Measurements from ENCODE around the gene FARP1.

Gene FARP1

DNA sequence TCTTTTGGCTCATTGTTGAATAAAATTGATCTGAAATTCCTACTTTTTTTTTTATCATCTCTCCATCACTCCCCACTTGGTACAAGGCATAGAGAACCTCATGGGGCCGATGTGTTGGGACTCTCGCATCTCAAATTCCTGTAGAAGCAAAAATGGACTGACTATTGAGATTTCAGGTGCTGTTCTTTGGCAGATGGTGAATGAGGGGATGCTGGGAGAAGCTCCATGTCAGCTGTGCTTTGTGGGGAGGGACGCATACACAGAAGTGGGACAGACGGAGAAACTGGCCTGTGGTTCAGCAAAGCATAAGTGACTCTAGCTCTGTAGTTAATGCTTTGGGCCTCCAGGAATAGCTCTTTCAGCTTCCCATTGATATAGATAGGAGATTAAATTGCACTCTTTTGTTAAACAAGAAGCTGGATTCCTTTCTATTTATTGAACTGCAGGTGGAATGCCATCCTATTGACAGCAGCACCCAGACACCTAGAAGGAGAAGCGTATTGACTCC, 228.7 kb downstream of the FARP1 start:
- DNase-seq = no peak

DNA sequence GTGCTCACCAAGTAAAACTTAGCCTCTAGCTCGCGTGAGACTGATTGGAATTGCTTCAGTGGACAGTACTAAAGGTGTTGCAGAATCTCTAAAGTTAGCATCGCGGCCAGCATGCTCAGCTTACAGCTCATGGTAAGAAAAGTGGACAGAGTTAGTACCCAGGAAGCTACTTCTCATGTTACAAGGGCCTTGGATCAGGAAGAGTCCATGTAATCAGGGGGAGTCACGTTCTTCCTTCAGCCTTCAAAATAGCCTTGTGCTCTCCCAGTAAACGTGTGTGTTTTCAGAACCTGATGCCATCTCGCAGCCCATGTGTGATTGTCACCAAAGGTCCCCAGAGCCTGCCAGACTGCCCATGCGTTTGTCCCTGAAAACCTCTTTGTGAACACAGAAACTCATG, 230.0 kb downstream of the FARP1 start:
- no peak for DNase-seq

DNA sequence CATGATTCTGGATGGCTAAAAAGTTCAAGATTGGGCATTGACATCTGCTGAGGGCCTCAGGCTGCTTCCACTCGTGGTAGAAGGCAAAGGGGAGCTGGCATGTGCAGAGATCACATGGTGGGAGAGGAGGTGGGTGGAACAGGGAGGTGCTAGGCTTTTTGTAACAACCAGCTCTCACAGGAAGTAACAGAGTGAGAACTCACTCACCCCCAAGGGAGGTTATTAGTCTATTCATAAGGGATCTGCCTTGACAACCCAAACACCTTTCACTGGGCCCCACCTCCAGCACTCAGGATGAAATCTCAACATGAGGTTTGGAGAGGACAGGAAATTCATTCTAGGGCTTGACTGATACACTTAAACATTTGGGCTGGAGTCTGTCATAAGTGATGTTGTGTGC, 231.9 kb downstream of the FARP1 start:
- no peak for DNase-seq

DNA sequence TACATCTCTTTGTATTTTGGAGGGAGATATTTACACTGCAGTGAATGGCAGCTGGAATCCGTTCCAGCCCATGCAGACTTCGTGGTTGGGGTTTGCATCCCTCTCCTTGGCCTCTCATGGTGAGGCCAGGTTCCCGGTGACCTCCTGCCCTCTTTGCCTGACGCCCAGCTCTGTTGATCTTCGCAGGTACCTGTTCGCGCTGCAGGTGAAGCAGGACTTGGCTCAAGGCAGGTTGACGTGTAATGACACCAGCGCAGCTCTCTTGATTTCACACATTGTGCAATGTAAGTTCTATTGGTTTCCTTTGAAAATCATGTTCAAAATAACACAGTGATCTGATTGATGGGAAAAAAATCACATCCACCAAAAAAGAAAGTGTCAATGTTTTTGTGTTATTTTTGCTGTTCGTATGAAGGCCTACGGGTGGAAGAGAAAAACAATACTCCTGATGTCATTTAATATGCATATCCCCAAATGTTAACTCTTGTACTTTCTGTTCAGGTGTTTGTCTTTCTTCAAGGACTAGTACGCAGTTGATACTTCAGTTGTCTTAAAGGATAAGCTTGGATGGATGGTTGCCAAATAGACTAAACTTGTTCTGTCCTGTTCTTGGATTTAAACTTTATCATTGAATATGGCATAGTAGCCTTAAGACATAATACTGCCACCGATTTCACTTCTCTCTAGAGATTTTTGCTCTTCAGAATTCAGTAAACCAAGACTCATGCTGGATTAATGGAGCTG, 234.9 kb downstream of the FARP1 start:
- no peak for DNase-seq

DNA sequence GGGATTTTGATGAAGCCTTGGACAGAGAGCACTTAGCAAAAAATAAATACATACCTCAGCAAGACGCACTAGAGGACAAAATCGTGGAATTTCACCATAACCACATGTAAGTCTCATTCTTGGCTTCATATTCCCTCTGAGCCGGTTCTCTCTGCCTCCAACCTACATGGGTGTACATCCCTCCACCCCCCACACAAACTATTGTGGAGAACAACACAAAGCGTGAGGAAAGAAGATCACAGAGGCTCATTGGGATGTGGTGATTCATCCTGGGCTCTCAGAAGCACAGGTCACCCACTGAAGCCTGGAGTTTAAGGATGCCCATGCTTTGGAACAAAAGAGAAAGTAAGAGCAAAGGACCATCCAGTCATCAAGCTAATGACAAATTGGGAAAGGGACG, 241.8 kb downstream of the FARP1 start:
- DNase-seq = no peak

DNA sequence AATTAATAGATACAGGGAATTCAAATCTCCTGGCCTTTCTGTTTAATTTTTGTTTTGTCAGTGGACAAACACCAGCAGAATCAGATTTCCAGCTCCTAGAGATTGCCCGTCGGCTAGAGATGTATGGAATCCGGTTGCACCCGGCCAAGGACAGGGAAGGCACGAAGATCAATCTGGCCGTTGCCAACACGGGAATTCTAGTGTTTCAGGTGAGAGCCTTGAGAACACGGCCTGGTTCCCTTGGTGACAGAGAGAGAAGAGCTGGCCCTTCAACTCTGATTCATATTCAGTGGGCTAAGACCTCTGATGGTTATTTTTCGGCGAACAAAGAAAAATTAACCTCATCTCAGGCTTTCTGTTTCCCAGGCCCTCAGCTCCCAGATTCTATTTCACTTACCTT, 242.7 kb downstream of the FARP1 start:
- DNase-seq = no peak

DNA sequence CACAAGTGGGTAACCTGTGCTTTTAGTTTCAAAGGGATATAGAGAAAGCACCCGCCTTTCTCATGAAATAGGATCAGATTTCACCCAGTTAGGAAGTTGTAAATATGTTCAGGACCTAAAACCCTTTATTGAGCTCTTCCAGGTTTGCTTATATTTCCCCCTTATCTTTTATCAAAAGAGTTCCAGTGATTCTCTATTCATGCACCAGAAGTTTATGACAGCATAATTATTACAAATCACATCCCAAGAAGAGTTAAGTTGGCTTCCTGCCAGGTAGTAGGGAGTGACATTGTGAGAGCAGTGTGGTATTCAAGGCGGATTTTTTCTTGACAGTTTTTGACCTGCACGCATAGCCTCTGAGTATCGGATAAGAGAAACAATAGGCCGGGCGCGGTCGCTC, 243.7 kb downstream of the FARP1 start:
- DNase-seq = no peak

DNA sequence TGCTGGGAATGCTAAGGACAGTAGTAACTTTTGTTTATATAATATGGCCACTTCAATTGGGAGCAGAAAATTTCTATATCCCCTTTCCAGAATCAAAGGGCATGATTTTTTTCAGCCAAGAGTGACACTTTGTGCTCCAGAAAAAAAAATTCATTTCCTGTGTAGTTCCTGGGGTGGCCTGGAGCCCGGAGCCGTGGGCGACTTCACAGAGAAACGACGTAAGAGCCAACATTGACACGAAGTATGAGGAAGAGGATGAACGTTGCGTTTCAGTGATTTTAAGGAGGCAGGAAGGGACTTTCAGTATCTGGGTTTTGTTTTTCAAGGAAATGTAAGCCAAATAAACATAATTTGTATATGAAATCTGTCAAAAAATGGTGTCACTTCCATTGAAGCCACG, 246.4 kb downstream of the FARP1 start:
- no peak for DNase-seq

DNA sequence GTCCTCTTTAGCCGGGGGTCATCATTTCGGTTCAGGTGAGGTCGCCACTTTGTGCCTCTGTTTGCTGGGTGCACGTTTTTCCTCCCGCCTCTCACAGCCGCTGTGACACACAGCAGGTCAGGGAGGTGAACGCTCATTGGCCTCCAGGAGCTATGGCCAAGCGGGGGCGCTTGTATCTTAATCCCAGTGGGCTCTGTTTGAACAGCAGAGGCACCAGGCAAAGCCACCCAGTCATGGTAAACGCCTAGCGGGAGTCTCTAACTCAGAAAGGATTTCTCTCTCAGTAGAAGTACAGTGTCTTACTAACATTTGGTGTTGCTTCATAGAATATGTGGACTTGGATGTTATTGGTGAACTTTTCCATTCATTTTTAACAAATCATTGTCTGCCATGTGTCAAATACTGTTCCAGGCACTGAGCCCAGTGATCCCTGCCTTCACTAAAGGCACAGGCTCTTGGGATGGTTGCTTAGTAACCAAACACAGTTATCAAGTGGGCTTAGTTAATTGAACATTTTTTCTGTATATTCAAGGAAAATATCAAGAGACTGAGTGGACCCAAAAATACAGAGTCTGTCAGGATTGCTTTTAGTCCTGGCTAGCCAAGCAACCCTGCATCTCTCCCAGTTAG, 247.3 kb downstream of the FARP1 start:
- DNase-seq = no peak

DNA sequence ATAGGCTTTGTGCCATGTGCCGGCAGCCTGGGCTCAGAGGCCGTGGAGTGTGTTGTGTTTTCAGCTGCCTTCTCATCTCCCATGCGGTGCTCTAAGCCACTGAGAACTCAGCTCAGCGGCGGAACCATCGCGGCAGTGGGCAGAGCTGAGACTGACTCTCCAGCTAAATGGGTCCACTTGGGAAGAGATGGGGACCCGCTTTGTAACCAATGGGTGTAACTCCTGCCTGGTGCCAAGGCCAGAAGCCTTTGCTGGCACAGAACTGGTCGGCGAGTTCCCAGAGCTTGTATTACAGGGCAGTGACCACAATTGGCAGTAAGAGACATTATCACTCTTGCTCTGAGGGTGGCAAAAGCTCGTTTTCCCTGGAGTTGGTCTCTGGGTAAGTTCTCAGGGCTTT, 251.0 kb downstream of the FARP1 start:
- DNase-seq = no peak

DNA sequence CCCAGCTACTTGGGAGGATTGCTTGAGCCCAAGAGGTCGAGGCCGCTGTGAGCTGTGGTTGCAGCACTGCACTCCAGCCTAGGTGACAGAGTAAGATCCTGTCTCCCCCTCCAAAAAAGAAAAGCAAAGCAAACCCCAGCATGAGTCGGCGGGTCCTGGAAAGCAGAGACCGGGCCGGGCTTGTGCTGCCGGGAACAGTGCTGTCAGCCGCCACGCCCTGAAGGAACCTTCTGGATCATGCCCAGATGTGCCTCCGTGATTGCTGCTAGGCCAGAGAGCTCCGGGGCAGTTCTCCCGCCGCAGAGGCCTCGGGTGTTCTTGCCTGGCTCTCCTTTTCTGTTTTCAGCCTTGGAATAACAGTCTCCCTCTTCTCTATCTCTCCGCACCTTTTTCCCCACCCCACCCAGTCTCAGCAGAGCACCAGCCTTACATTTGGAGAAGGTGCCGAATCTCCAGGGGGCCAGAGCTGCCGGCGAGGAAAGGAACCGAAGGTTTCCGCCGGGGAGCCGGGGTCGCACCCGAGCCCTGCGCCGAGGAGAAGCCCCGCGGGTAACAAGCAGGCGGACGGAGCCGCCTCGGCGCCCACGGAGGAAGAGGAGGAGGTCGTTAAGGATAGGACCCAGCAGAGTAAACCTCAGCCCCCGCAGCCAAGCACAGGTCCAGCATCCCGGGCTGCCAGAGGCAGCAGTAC, 252.1 kb downstream of the FARP1 start:
- no peak for DNase-seq

DNA sequence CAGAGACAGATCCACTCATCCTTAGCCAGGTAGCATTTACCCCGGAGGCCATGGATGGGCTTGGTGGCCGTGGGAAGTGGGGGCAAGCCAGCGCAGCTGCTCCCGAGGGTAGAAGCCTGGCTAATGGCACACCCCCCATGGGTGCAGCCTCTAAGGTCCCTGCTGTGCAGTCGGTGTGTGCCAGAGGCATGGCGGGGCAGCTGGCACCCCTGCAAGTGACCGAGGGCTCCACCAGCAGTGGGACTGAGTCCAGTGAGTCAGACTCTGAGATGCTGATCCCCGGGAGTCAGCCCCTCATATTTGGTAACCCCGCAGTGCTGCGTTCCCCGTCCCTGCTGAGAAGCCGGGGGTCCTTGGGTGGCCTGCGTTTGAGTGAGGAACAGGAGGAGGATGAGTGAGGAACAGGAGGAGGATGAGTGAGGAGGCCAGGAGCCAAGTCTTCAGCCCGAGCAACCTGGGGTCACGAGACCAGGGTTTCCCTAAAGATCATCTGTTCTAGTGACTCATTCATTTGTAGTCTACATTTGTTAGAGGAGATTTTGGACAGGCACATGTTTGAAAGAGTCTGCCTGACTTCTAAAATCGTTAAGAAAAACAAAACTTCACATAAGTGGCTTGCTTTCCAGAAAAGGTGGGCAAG, 253.3 kb downstream of the FARP1 start:
- DNase-seq = no peak

DNA sequence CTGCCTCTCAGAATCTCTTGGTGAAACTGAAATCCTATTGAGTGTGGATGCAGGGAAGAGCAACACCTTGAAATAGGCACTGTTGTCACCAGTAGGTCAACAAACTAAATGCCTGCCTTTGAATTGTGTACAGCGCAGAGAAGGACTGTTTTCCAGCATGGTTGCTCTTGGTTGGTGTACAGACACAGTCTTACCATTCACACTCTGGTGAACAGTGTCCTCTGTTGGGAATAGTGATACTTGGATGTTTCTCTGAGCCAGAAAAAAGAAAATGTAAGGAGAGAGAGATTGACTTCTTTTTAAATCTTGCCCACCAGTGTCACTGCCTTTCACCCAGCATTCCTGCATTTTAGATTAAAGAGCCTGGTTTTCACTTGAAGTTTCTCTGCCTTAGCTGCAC, 254.3 kb downstream of the FARP1 start:
- DNase-seq = no peak

DNA sequence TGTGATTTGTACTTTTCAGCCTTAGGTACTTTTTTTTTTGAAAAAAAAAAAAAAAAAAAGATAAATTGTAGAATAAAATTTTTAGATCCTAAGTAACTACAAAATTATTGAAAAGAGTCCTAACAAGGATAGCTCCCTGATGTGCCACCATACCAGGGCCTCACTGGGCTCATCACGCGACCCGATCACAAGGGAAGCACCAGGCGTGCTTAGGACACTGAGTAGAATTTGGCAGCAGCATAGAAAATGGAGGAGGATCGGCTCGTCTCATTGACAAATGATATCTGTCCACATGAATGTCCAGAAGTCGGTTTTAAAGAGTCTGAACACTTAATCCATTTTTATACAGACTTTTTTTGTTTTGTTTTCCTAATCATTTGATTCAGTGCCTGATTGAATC, 255.0 kb downstream of the FARP1 start:
- no peak for DNase-seq

DNA sequence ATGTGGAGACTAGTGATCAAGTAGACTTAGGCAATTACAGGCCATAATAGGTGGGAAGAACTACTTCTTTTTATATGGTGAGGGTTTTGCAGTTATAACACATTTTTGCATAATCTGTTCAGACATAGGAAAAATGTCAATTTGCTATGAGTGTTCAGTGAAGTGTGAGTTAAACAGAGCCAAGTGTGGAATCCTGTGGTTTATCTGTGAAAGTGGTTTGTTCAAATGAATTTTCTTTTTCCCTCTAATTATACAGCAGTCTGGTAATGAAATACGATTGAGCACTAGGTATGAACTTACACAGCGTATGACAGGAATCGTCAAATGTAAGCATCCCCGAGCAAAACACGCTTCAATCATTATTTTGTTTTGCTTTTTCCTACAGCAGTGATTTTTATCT, 255.7 kb downstream of the FARP1 start:
- no peak for DNase-seq

DNA sequence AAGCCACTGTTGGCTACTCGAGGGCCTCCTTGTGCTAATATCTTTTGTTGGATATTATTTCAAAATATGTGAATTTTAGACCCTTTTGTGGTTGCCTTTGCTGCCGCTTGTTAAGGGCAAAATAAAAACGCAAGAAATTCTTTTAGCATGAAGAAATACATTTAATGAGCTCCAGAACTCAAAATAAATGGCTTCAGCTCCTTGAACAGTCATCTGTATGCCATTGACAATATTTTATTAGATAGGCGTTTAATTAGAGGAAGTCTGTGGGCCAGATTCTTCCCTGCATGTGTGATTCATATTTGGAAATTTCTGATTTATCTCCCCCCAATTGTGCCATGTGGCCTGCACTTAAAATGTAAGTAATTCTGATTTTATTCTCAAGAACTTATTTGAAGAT, 256.9 kb downstream of the FARP1 start:
- no peak for DNase-seq

DNA sequence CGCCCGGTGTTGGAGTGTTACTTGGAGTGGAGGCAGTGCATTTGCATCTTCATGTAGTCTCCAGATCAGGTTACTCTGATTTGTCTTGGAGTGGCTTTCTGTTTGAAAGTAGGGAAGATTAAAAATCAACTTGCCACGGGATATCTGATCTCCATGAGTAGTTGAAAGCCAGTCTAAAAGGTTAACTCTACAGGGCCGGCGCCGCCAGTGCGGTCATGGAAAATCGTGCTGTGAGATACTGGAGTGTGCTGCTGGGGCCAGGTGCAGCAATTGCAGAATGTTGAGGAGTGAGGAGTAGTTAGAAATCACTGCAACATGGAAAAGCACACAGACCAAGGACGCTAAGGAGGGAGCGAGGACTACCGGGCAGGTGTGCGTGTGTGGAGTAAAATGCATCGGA, 259.0 kb downstream of the FARP1 start:
- DNase-seq = no peak

DNA sequence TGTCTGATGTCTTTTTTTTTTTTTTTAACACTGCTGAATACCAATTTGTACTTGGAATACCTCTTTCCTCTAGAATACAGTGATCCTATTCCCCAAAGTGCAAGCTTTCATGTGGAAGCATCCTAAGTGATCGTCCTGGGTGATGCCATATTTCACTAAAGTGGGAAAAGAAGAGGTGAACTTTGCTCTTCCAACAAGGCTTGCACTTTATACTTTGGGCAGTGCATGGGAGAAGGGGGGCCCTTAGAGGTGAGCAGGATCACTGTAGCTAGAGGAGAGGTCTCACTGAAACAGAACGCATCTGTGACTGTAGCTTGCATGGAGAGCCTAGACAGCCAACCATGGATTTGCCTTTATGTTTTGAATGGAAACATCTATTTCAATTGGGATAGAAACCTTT, 260.2 kb downstream of the FARP1 start:
- DNase-seq = no peak

DNA sequence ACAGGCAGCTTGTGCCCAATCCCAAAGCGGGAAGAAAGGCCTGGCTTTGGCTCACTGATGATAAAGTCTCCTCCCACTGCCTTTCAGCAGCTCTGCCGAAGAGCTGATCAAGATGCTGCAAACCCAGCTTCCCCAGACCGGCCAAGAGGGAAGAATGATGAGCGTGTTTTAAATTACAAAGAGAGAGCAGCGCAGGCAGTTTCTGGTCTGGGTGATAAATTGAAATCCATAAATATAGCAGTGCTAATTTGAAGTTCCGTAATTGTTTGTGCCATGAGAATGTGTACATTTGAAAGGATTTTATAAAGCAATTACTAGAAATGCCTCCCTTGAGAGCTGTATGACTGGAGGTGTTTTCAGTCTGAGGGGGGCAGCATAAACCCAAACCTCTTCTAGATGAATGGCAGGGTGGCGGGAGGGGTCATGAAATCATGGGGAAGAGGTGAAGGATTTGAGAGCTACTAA, 262.2 kb downstream of the FARP1 start:
- peak; percentile 8 for DNase-seq

DNA sequence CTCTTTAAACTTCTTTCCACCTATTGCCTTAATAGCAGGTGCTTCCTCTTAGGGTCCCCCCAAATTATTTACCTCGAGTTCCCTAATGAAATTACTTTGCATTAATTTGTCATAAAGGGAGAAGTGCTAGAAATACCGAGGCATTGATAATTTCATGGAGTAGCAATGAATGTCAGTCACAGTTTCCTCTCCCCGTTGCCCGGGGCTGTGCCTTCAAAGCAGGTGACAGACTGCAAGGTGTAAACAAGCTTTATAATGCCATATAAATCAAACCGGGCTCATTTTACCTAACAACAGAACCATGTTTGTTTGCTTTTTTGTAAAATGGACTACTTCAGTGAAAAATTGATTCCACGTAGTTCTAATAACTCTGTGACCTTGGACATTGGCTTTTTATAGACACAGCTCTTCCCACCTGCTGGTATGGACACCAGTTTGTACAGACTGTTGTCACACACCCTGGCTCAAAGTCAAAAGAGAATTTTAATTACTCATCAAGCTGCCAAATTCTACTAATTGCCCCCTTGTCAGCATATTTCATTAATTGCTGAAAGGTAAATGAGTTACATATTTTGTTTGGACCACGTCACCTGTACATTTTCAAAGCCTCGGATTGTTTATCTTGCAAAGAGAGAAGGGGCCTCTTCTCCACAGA, 262.9 kb downstream of the FARP1 start:
- peak; percentile 5 for DNase-seq

DNA sequence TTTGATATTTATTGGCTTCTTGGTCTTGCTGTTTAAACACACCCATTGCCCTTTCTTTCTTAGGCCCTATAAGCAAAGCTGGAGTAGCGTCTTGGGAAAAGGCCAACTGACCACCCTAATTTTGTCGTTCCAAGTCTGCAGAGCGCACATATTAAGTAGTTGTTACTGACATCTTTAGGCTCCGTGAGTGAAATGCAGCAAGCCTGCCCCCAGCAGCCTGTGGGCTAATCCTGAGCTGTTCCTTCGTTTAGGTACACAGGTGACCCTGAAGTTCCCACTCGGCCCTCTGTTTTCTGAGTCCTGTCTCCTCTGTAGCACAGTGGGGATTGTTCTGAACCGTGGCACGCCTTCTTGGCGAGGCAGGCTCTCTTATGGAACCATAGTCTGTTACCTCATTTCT, 263.5 kb downstream of the FARP1 start:
- DNase-seq = no peak

DNA sequence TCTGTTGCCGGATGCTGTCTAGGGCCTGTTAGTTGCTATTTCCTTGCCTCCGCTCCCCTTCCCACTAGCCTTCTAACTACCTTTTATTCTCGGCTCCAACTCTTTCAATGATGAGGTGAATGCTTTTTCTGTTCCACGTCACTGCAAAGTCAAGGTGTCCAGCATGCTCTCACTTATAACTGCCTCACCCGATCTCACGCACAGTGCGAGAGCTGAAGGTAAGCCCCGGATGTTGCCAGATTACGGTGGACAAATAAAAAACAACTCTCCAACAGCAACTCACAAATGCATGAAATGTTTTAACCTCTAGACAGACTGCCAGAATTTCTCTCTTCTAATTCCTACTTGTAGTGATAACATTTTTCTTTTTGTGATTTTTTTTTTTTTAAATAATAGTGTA, 264.1 kb downstream of the FARP1 start:
- no peak for DNase-seq

DNA sequence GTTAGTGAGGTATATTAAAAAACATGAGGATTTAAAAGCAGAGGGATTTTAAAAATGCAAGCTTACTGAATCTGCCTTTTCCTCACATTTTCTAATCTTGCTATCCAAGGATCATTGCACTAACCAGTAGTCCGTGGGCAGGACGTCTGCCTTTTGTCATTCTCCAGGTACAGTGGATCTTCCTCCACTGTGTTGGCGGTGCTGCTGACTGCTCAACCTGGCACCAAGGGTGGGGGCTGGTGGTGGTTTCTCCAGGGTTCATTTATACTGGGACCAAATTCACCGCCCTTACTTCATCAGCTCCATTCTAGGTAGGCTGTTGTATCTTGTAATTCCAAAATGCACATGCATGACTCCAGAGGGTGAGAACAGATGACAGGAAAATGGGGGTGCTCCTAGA, 264.7 kb downstream of the FARP1 start:
- DNase-seq = no peak
